ENCODE measurements around the gene TREH.

Gene TREH

GRCh38 chr11:118657709-118658428 lies 21.6 kb downstream of the TREH start:
- no peak for TF ChIP-seq EZH2 (IDR thresholded peaks at IDR 0.05)
- Histone ChIP-seq H3K4me3 (no peak overlapping the region), H3K9ac (ENCODE audit: insufficient read length) (no peak overlapping the region), H3K36me3 (ENCODE audit: insufficient read depth, low read length) (no peaks in the 10 kb centered on the region), H3K9me3 (ENCODE audit: low read depth, low read length) (no peaks in the 10 kb centered on the region), H3K27ac (no peak overlapping the region)
- DNase-seq (ENCODE audit: low read depth, low spot score), result no peak

GRCh38 chr11:118657238-118657637 lies 22.2 kb downstream of the TREH start:
- H3K9ac ChIP-seq (ENCODE audit: insufficient read length), result no peak overlapping the region
- DNase-seq (ENCODE audit: low read depth, low spot score), result no peak
- H3K4me3 ChIP-seq, result no peak overlapping the region
- H3K27ac ChIP-seq, result no peak overlapping the region
- no peaks in the 10 kb centered on the region for H3K36me3 ChIP-seq (ENCODE audit: insufficient read depth, low read length)
- no peak for TF ChIP-seq EZH2 (IDR thresholded peaks at IDR 0.05)
- TF ChIP-seq POLR2AphosphoS5 (IDR thresholded peaks at IDR 0.05; ENCODE audit: borderline replicate concordance, low read depth, low read length), result no peak
- no peak for TF ChIP-seq FOXP2 (optimal IDR thresholded peaks at IDR 0.05; ENCODE audit: control extremely low read depth, extremely low read length, insufficient read depth)
- no peaks in the 10 kb centered on the region for H3K9me3 ChIP-seq (ENCODE audit: low read depth, low read length)

GRCh38 chr11:118656563-118657165 lies 22.8 kb downstream of the TREH start:
- no peak for DNase-seq (ENCODE audit: low read depth, low spot score)
- Histone ChIP-seq H3K36me3 (ENCODE audit: insufficient read depth, low read length) (no peaks in the 10 kb centered on the region), H3K27ac (no peak overlapping the region), H3K9ac (ENCODE audit: insufficient read length) (no peak overlapping the region), H3K4me3 (no peak overlapping the region), H3K9me3 (ENCODE audit: low read depth, low read length) (no peaks in the 10 kb centered on the region)
- TF ChIP-seq EZH2 (IDR thresholded peaks at IDR 0.05), result no peak
- no peak for TF ChIP-seq POLR2AphosphoS5 (IDR thresholded peaks at IDR 0.05; ENCODE audit: borderline replicate concordance, low read depth, low read length)
- TF ChIP-seq FOXP2 (optimal IDR thresholded peaks at IDR 0.05; ENCODE audit: control extremely low read depth, extremely low read length, insufficient read depth), result no peak

- Histone ChIP-seq H3K4me3 (no peak overlapping the region), H3K36me3 (ENCODE audit: insufficient read depth, low read length) (peaks cover 4% of the 10 kb centered on the region; the same call in 1 of the 2 replicates), H3K9me3 (ENCODE audit: low read depth, low read length) (no peaks in the 10 kb centered on the region), H3K9ac (ENCODE audit: insufficient read length) (no peak overlapping the region), H3K27ac (no peak overlapping the region)
- TF ChIP-seq POLR2AphosphoS5 (IDR thresholded peaks at IDR 0.05; ENCODE audit: borderline replicate concordance, low read depth, low read length), result no peak
- no peak for DNase-seq (ENCODE audit: low read depth, low spot score)
Measured at GRCh38 chr11:118655486-118656190, 23.8 kb downstream of the TREH start.

- no peak for DNase-seq (ENCODE audit: low read depth, low spot score)
- H3K9ac ChIP-seq (ENCODE audit: insufficient read length), result no peak overlapping the region
- TF ChIP-seq POLR2AphosphoS5 (IDR thresholded peaks at IDR 0.05; ENCODE audit: borderline replicate concordance, low read depth, low read length), result no peak
- TF ChIP-seq FOXP2 (optimal IDR thresholded peaks at IDR 0.05; ENCODE audit: control extremely low read depth, extremely low read length, insufficient read depth), result no peak
- no peak for TF ChIP-seq EZH2 (IDR thresholded peaks at IDR 0.05)
- peaks cover 11% of the 10 kb centered on the region; the same call in 1 of the 2 replicates for H3K36me3 ChIP-seq (ENCODE audit: insufficient read depth, low read length)
- H3K4me3 ChIP-seq, result no peak overlapping the region
- H3K9me3 ChIP-seq (ENCODE audit: low read depth, low read length), result no peaks in the 10 kb centered on the region
- H3K27ac ChIP-seq, result no peak overlapping the region
Measured at GRCh38 chr11:118653684-118654390, 25.6 kb downstream of the TREH start.

GRCh38 chr11:118652681-118653181 lies 26.7 kb downstream of the TREH start:
- Histone ChIP-seq H3K4me3 (no peak overlapping the region), H3K27ac (no peak overlapping the region), H3K9ac (ENCODE audit: insufficient read length) (no peak overlapping the region), H3K9me3 (ENCODE audit: low read depth, low read length) (no peaks in the 10 kb centered on the region), H3K36me3 (ENCODE audit: insufficient read depth, low read length) (peaks cover 11% of the 10 kb centered on the region; the same call in 1 of the 2 replicates)
- TF ChIP-seq POLR2AphosphoS5 (IDR thresholded peaks at IDR 0.05; ENCODE audit: borderline replicate concordance, low read depth, low read length), result no peak
- TF ChIP-seq EZH2 (IDR thresholded peaks at IDR 0.05), result no peak
- no peak for TF ChIP-seq FOXP2 (optimal IDR thresholded peaks at IDR 0.05; ENCODE audit: control extremely low read depth, extremely low read length, insufficient read depth)
- no peak for DNase-seq (ENCODE audit: low read depth, low spot score)

GRCh38 chr11:118651820-118652219 lies 27.6 kb downstream of the TREH start:
- H3K36me3 ChIP-seq (ENCODE audit: insufficient read depth, low read length), result peaks cover 11% of the 10 kb centered on the region; the same call in 1 of the 2 replicates
- DNase-seq (ENCODE audit: low read depth, low spot score), result no peak
- H3K27ac ChIP-seq, result no peak overlapping the region

GRCh38 chr11:118650366-118650765 lies 29.1 kb downstream of the TREH start:
- Histone ChIP-seq H3K36me3 (ENCODE audit: insufficient read depth, low read length) (peaks cover 15% of the 10 kb centered on the region; the same call in 1 of the 2 replicates), H3K4me3 (no peak overlapping the region), H3K9me3 (ENCODE audit: low read depth, low read length) (no peaks in the 10 kb centered on the region), H3K9ac (ENCODE audit: insufficient read length) (no peak overlapping the region), H3K27ac (no peak overlapping the region)
- no peak for TF ChIP-seq POLR2AphosphoS5 (IDR thresholded peaks at IDR 0.05; ENCODE audit: borderline replicate concordance, low read depth, low read length)
- TF ChIP-seq EZH2 (IDR thresholded peaks at IDR 0.05), result no peak
- TF ChIP-seq FOXP2 (optimal IDR thresholded peaks at IDR 0.05; ENCODE audit: control extremely low read depth, extremely low read length, insufficient read depth), result no peak
- no peak for DNase-seq (ENCODE audit: low read depth, low spot score)

More at GRCh38 chr11:118651820-118652219, 27.6 kb downstream of the TREH start:
- TF ChIP-seq EZH2 (IDR thresholded peaks at IDR 0.05) (no peak), FOXP2 (optimal IDR thresholded peaks at IDR 0.05; ENCODE audit: control extremely low read depth, extremely low read length, insufficient read depth) (no peak), POLR2AphosphoS5 (IDR thresholded peaks at IDR 0.05; ENCODE audit: borderline replicate concordance, low read depth, low read length) (no peak)
- H3K4me3 ChIP-seq, result no peak overlapping the region
- no peak overlapping the region for H3K9ac ChIP-seq (ENCODE audit: insufficient read length)
- H3K9me3 ChIP-seq (ENCODE audit: low read depth, low read length), result no peaks in the 10 kb centered on the region

Measured in SK-N-MC (cell line).